Measurements from ENCODE around the gene HMCN1.
"Not testable (repeated sequence)": the region's sequence is repeated elsewhere in the genome, so short reads cannot be mapped to it uniquely, and the experiment has no call there.

Gene HMCN1

GRCh38 chr1:186152620-186153239, 418.5 kb downstream of the HMCN1 start:
- DNase-seq (ENCODE audit: low spot score) = no peak

GRCh38 chr1:186154651-186155050, 420.5 kb downstream of the HMCN1 start:
- no peak for DNase-seq (ENCODE audit: low spot score)

GRCh38 chr1:186155594-186155993, 421.4 kb downstream of the HMCN1 start:
- DNase-seq (ENCODE audit: low spot score) = peak; percentile 25

GRCh38 chr1:186162895-186163294, 428.7 kb downstream of the HMCN1 start:
- DNase-seq (ENCODE audit: low spot score) = not testable (repeated sequence)

- no peak for DNase-seq (ENCODE audit: low spot score)
These were observed 430.6 kb downstream of the HMCN1 start for GRCh38 chr1:186164773-186165172.

GRCh38 chr1:186165303-186165702, 431.1 kb downstream of the HMCN1 start:
- no peak for DNase-seq (ENCODE audit: low spot score)

GRCh38 chr1:186167096-186167668, 433.0 kb downstream of the HMCN1 start:
- DNase-seq (ENCODE audit: low spot score) = no peak

GRCh38 chr1:186175588-186175987, 441.4 kb downstream of the HMCN1 start:
- no peak for DNase-seq (ENCODE audit: low spot score)

GRCh38 chr1:186178426-186179043, 444.3 kb downstream of the HMCN1 start:
- DNase-seq (ENCODE audit: low spot score) = no peak

- no peak for DNase-seq (ENCODE audit: low spot score)
These were observed 445.0 kb downstream of the HMCN1 start for GRCh38 chr1:186179231-186179630.

GRCh38 chr1:186183219-186183618, 449.0 kb downstream of the HMCN1 start:
- DNase-seq (ENCODE audit: low spot score) = no peak

GRCh38 chr1:186183970-186184628, 449.9 kb downstream of the HMCN1 start:
- no peak for DNase-seq (ENCODE audit: low spot score)

- DNase-seq (ENCODE audit: low spot score) = not testable (repeated sequence)
These were observed 452.1 kb downstream of the HMCN1 start for GRCh38 chr1:186186251-186186650.

GRCh38 chr1:186187601-186188000, 453.4 kb downstream of the HMCN1 start:
- no peak for DNase-seq (ENCODE audit: low spot score)

- DNase-seq (ENCODE audit: low spot score) = no peak
These were observed 453.9 kb downstream of the HMCN1 start for GRCh38 chr1:186188004-186188539.

- no peak for DNase-seq (ENCODE audit: low spot score)
These were observed 454.5 kb downstream of the HMCN1 start for GRCh38 chr1:186188736-186189135.

- DNase-seq (ENCODE audit: low spot score) = no peak
These were observed 455.0 kb downstream of the HMCN1 start for GRCh38 chr1:186189156-186189555.

- DNase-seq (ENCODE audit: low spot score) = no peak
These were observed 457.3 kb downstream of the HMCN1 start for GRCh38 chr1:186191511-186191910.

GRCh38 chr1:186193224-186193623, 459.0 kb downstream of the HMCN1 start:
- DNase-seq (ENCODE audit: low spot score) = no peak

- DNase-seq (ENCODE audit: low spot score) = no peak
These were observed 460.0 kb downstream of the HMCN1 start for GRCh38 chr1:186194107-186194756.

- DNase-seq (ENCODE audit: low spot score) = no peak
These were observed 461.3 kb downstream of the HMCN1 start for GRCh38 chr1:186195377-186195931.

- no peak for DNase-seq (ENCODE audit: low spot score)
These were observed 468.1 kb downstream of the HMCN1 start for GRCh38 chr1:186202271-186202764.

All from globus pallidus (tissue), 1 donor.